Measurements from ENCODE around the gene NRCAM. TPM values are rescaled to one million over a fixed set of nuclear protein-coding genes. Genes with fewer than 3 reads are reported as not detected.
A peak's percentile ranks its signal among the peaks of the same experiment; 100 is the strongest.

Gene NRCAM
- total and polyA plus RNA-seq, 2 donors (not counting 1 experiment from before 2014, with no cell fraction given) = 0.75 to 4.6 TPM

- H3K27me3 Mint-ChIP-seq = no peaks in the 10 kb centered on the region
- Histone ChIP-seq H3K27me3 (replicated peaks in 1 of 4; ENCODE audit: control extremely low read depth in 1 of 4, control insufficient read depth in 3 of 4, insufficient read depth in 4 of 4, low read length in 3 of 4) (no peaks in the 10 kb centered on the region), H2AFZ (ENCODE audit: insufficient read depth, low read depth, low read length, poor library complexity, severe bottlenecking) (no peak overlapping the region), H3K4me2 (replicated peaks; ENCODE audit: low read depth, low read length, poor library complexity, severe bottlenecking) (no peak overlapping the region), H3K4me3 (ENCODE audit: control extremely low read depth in 1 of 5, extremely low read depth in 1 of 5, insufficient read depth in 1 of 5, low read depth in 2 of 5, low read length in 4 of 5) (no peak overlapping the region), H3K79me2 (ENCODE audit: control insufficient read depth, insufficient read depth, low read length) (peaks cover 46% of the 10 kb centered on the region), H3K9me3 (ENCODE audit: control extremely low read depth in 1 of 3, control insufficient read depth in 2 of 3, insufficient read depth in 1 of 3, low read length in 2 of 3) (no peaks in the 10 kb centered on the region), H3K27ac (ENCODE audit: low read length in 2 of 2) (no peak overlapping the region), H3K9ac (ENCODE audit: low read length) (no peak overlapping the region), H3K36me3 (replicated peaks in 1 of 2; ENCODE audit: control extremely low read depth in 1 of 2, control insufficient read depth in 1 of 2, extremely low read depth in 1 of 2, insufficient read depth in 2 of 2, low read length in 1 of 2) (peaks cover 3 to 38% of the 10 kb centered on the region in 2 experiments), H4K20me1 (ENCODE audit: control insufficient read depth, insufficient read depth, low read length, poor library complexity, severe bottlenecking) (no peaks in the 10 kb centered on the region), H3K4me1 (ENCODE audit: control insufficient read depth in 2 of 2, insufficient read depth in 2 of 2, low read length in 2 of 2) (peaks cover 16% of the 10 kb centered on the region in 2 donors)
- ATAC-seq (ENCODE audit: low read depth) = peak; percentile 94
- H3K4me3 Mint-ChIP-seq = no peak overlapping the region
- POLR2A ChIA-PET = interaction anchor here (0.6 to 1.9 kb wide), 3 partner anchors 28 to 79 kb away, joined by 4 to 7 read pairs (median 4); partner anchors contain the start of genes DNAJB9, PNPLA8 and THAP5
- intact Hi-C loops (cut with micrococcal nuclease) = loop anchor here (1.0 kb wide), 3 partner anchors 45 to 316 kb away; no protein-coding TSS in a partner anchor
- CTCF ChIA-PET = interaction anchor here (0.6 to 4.9 kb wide), 33 partner anchors 9 to 1621 kb away, joined by 3 to 58 read pairs (median 5); partner anchors contain the start of genes DNAJB9, NRCAM, PNPLA8 and THAP5
- peaks cover 5% of the 10 kb centered on the region for H3K9me3 Mint-ChIP-seq (ENCODE audit: insufficient read depth)
- no CpG with 5 or more reads among the region's 3 CpGs for WGBS (ENCODE audit: insufficient coverage)
- peaks cover 32% of the 10 kb centered on the region for H3K4me1 Mint-ChIP-seq
- TF ChIP-seq EZH2 (IDR thresholded peaks at IDR 0.05; ENCODE audit: borderline replicate concordance, insufficient read depth, low read depth, low read length, poor library complexity, severe bottlenecking) (no peak), CTCF (IDR thresholded peaks at IDR 0.05) (peak; percentile 97)
- peak overlapping the region; percentile 34 for H3K27ac Mint-ChIP-seq
- peak; percentile 81 for DNase-seq
These were observed 41.0 kb upstream of the NRCAM start for GRCh38 chr7:108497082-108497725.

- Mint-ChIP-seq H3K9me3 (ENCODE audit: insufficient read depth) (no peaks in the 10 kb centered on the region), H3K4me3 (no peak overlapping the region), H3K27ac (no peak overlapping the region), H3K4me1 (peaks cover 12% of the 10 kb centered on the region), H3K27me3 (no peaks in the 10 kb centered on the region)
- no peak overlapping the region for H3K9ac ChIP-seq (ENCODE audit: low read length)
- CTCF ChIA-PET = interaction anchor here (0.7 to 2.4 kb wide), 2 partner anchors 40 to 118 kb away, joined by 3 to 11 read pairs; no protein-coding TSS in a partner anchor
- POLR2A ChIA-PET = no interaction called here
- ATAC-seq (ENCODE audit: low read depth) = no peak
- intact Hi-C loops (cut with micrococcal nuclease) = no loop called here
- DNase-seq = no peak
- no peak overlapping the region for H2AFZ ChIP-seq (ENCODE audit: insufficient read depth, low read depth, low read length, poor library complexity, severe bottlenecking)
- peaks cover 15% of the 10 kb centered on the region for H3K79me2 ChIP-seq (ENCODE audit: control insufficient read depth, insufficient read depth, low read length)
- no peak overlapping the region for H3K27ac ChIP-seq (ENCODE audit: low read length in 2 of 2)
- H3K4me1 ChIP-seq (ENCODE audit: control insufficient read depth in 2 of 2, insufficient read depth in 2 of 2, low read length in 2 of 2) = peaks cover 2 to 6% of the 10 kb centered on the region in 2 donors
- H3K36me3 ChIP-seq (replicated peaks in 1 of 2; ENCODE audit: control extremely low read depth in 1 of 2, control insufficient read depth in 1 of 2, extremely low read depth in 1 of 2, insufficient read depth in 2 of 2, low read length in 1 of 2) = peaks cover 8 to 29% of the 10 kb centered on the region in 2 experiments
- no peak for TF ChIP-seq EZH2 (IDR thresholded peaks at IDR 0.05; ENCODE audit: borderline replicate concordance, insufficient read depth, low read depth, low read length, poor library complexity, severe bottlenecking)
- TF ChIP-seq CTCF (IDR thresholded peaks at IDR 0.05) = no peak
- no peaks in the 10 kb centered on the region for H4K20me1 ChIP-seq (ENCODE audit: control insufficient read depth, insufficient read depth, low read length, poor library complexity, severe bottlenecking)
- H3K4me2 ChIP-seq (replicated peaks; ENCODE audit: low read depth, low read length, poor library complexity, severe bottlenecking) = no peak overlapping the region
- H3K4me3 ChIP-seq (ENCODE audit: control extremely low read depth in 1 of 5, extremely low read depth in 1 of 5, insufficient read depth in 1 of 5, low read depth in 2 of 5, low read length in 4 of 5) = no peak overlapping the region
- no peaks in the 10 kb centered on the region for H3K9me3 ChIP-seq (ENCODE audit: control extremely low read depth in 1 of 3, control insufficient read depth in 2 of 3, insufficient read depth in 1 of 3, low read length in 2 of 3)
- no peaks in the 10 kb centered on the region for H3K27me3 ChIP-seq (replicated peaks in 1 of 4; ENCODE audit: control extremely low read depth in 1 of 4, control insufficient read depth in 3 of 4, insufficient read depth in 4 of 4, low read length in 3 of 4)
- 100% methylated on average over 1 of the region's 4 CpGs for WGBS (ENCODE audit: insufficient coverage)
These were observed 36.5 kb upstream of the NRCAM start for GRCh38 chr7:108492742-108493141.

All from B cell (primary cell).